Mesothelial cell of epicardium (in vitro differentiated cells): Measurements from ENCODE around the gene SLCO4A1. TPM values are rescaled to one million over a fixed set of nuclear protein-coding genes. Genes with fewer than 3 reads are reported as not detected.
"Not testable (repeated sequence)": the region's sequence is repeated elsewhere in the genome, so short reads cannot be mapped to it uniquely, and the experiment has no call there.

Experiments
- DNase-seq, 2 experiments: peaks; one replicate each; pipeline ENCODE4 v3.0.0; 2021; ENCODE audit warnings: low spot score in 2 of 2; ENCODE audit not compliant: unreplicated experiment in 2 of 2
- H3K27ac Mint-ChIP-seq: 2 replicates; pipeline ENCODE4 v1.8.0; 2021; ENCODE audit warnings: mixed read lengths
- H3K27me3 Mint-ChIP-seq: 2 replicates; pipeline ENCODE4 v1.8.0; 2021; ENCODE audit warnings: low read depth, mixed read lengths
- H3K36me3 Mint-ChIP-seq: 2 replicates; pipeline ENCODE4 v1.8.0; 2021; ENCODE audit warnings: mixed read lengths
- H3K4me1 Mint-ChIP-seq: 2 replicates; pipeline ENCODE4 v1.8.0; 2021; ENCODE audit warnings: mixed read lengths
- H3K4me3 Mint-ChIP-seq: 2 replicates; pipeline ENCODE4 v1.8.0; 2021; ENCODE audit warnings: mild to moderate bottlenecking, moderate library complexity, mixed read lengths
- H3K9me3 Mint-ChIP-seq: 2 replicates; pipeline ENCODE4 v1.8.0; 2021; ENCODE audit warnings: mixed read lengths
- total RNA-seq: library from RNA; stranded (reverse); gene quantifications from 3 replicates; pipeline ENCODE4 v1.2.1, GENCODE V29; 2021
- TF ChIP-seq, protein P1 (sequence below): fragments of 200-600 bp; sonication (generic); IDR thresholded peaks from one replicate; pipeline ENCODE4 v1.5.0; 2021; ENCODE audit warnings: antibody characterized with exemption; ENCODE audit not compliant: unreplicated experiment

The SLCO4A1 gene
- total RNA-seq, 1 donor from 2014 or later, result 3.7 TPM

DNA sequence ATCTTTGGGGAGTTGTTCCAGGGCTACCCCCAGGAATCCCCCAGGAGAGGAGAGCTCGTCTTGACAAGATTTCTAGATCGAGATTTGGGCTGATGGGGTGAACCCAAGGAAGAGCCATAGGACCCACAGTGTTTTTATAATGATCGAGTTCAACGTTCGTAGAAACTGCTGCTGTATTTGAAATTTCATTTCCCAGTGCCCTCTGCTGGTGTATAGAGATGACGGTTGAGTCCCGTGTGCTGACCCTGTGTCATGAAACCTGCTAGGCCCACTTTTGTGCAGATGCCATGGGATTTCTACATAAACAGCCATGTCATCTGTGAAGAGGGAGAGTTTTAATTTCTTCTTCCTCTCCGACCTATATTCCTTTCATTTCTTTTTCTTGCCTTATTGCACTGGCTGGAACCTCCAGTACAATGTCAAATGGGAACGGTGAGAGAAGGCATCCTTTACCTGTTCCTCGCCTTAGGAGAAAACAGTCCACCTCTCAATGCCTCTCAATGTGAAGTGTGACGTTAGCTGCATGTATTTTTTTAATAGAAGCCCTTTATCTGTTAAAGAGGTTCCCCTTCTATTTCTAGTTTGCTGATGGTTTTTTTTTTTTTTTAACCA is 37.8 kb downstream of the SLCO4A1 start:
- Mint-ChIP-seq H3K36me3 (peaks cover 4% of the 10 kb centered on the region), H3K27me3 (peaks cover 41% of the 10 kb centered on the region)

DNA sequence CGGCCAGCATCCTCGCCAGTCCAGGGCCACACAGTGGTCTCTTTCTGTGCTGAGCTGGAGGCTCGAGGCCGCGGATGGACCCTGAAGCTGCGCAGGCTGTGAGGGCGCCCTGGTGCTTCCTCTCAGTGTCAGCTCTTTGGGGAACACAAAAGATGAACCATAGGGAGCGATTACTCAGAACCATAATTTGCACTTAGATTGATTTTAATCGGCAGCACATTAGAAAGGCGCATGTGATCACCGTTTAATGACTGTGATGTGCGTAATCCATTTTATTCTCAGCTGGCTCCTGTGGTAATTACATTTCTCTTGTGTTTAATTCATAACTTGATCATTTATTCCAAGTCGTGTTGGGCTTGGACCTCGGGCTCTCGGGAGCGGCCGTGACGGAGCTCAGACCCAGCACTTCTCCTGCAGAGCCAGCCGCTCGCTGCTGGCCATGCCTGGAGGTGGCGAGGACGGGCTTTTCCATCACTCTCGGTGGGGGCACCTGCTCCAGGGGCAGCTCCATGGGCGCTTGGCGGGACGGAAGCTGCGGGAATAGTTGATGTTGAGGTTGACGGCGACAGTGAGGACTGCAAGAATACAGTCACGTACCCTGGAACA is 40.7 kb downstream of the SLCO4A1 start:
- Mint-ChIP-seq H3K9me3 (peaks cover 13% of the 10 kb centered on the region), H3K4me1 (peaks cover 19% of the 10 kb centered on the region), H3K4me3 (no peak overlapping the region), H3K36me3 (peaks cover 4% of the 10 kb centered on the region), H3K27me3 (peaks cover 30% of the 10 kb centered on the region), H3K27ac (no peak overlapping the region)
- no peak for DNase-seq
- TF ChIP-seq, protein P1, sequence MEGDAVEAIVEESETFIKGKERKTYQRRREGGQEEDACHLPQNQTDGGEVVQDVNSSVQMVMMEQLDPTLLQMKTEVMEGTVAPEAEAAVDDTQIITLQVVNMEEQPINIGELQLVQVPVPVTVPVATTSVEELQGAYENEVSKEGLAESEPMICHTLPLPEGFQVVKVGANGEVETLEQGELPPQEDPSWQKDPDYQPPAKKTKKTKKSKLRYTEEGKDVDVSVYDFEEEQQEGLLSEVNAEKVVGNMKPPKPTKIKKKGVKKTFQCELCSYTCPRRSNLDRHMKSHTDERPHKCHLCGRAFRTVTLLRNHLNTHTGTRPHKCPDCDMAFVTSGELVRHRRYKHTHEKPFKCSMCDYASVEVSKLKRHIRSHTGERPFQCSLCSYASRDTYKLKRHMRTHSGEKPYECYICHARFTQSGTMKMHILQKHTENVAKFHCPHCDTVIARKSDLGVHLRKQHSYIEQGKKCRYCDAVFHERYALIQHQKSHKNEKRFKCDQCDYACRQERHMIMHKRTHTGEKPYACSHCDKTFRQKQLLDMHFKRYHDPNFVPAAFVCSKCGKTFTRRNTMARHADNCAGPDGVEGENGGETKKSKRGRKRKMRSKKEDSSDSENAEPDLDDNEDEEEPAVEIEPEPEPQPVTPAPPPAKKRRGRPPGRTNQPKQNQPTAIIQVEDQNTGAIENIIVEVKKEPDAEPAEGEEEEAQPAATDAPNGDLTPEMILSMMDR, result no peak

More for the DNA sequence above, 37.8 kb downstream of the SLCO4A1 start:
- Mint-ChIP-seq H3K4me1 (peaks cover 6% of the 10 kb centered on the region), H3K9me3 (peaks cover 13% of the 10 kb centered on the region), H3K4me3 (no peak overlapping the region), H3K27ac (no peak overlapping the region)
- TF ChIP-seq, protein P1, result no peak
- DNase-seq, result no peak

DNA sequence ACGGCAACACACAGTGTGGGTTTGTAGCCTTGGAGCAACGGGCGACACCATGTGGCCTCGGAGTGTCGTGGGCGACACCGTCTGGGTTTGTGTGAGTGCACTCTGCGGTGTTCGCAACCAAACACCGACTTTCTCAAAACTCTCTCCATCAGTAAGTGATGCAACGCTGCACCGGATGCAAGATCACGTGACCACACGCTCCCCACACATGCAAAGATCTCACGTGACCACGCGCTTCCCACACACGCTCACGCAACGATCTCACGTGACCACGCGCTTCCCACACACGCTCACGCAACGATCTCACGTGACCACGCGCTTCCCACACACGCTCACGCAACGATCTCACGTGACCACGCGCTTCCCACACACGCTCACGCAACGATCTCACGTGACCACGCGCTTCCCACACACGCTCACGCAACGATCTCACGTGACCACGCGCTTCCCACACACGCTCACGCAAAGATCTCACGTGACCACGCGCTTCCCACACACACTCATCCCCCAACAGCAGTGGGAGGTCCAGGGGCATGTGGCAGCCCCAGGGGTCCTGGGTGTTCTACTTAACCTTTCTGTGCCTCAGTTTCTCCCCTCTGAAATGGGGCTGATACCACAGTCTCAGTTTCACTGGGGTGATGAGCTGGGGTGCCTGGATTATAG is 41.5 kb downstream of the SLCO4A1 start:
- not testable (repeated sequence) for H3K4me3 Mint-ChIP-seq, DNase-seq, H3K27ac Mint-ChIP-seq, H3K36me3 Mint-ChIP-seq
- Mint-ChIP-seq H3K9me3 (peaks cover 13% of the 10 kb centered on the region), H3K4me1 (peaks cover 19% of the 10 kb centered on the region), H3K27me3 (peaks cover 26% of the 10 kb centered on the region)

DNA sequence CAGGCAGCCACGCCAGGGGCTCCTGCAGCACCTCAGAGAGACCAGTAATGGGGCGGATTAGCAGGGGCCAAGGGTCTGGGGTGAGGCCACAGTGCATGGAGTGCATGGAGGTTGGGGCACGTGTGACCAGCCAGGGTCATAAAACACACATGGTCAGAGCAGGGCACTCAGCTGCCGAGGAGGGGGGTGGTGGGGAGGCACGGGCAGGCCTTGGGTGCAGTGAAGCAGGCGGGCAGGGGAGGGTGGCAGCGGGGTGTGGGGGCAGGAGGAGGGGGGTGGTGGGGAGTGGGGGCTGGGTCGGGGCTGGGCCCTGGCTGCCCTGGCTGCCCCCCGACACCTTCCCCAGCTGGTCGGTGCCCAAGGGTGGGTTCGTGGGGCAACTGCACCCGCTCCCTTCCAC is 42.7 kb downstream of the SLCO4A1 start:
- H3K36me3 Mint-ChIP-seq, result peaks cover 2% of the 10 kb centered on the region

DNA sequence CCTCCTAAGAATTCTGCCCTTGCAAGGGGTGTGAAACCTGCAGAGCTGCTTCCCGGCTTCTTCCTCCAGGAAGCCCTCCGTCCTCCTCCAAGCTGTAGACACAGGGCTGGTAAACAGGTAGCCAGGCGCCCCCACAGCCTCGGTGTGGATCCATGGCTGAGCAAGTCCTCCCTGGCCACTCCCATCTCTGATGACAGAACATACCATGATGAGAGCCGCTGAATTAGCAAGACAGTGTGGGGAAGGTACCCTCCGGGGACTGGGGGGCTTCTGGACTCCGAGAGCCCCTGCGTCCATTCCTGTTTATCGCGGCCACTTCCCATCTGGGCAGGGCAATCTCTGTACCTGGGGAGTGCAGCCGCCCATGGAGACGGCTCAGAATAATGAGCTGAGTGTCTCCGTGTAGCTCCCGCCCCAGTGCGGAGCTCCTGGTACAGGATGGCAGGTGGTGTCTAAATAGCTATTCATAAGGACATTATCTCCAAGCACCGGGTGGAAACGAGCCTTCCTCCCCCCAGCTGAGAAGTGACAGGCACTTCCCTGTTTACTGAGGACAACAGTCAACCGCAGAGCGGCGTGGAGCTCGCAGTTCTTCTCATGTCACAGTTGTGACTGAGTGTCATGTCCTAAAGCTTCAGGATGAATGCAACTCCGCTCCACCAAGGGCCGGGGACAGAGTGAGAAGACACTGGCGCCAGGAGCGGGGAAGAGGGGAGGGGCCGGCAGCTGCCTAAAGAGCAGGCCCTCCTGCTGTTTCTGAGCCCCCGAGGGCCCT is 43.7 kb downstream of the SLCO4A1 start:
- TF ChIP-seq, protein P1, result no peak
- H3K27me3 Mint-ChIP-seq, result peaks cover 23% of the 10 kb centered on the region
- DNase-seq, result no peak
- no peak overlapping the region for H3K27ac Mint-ChIP-seq
- H3K9me3 Mint-ChIP-seq, result no peaks in the 10 kb centered on the region
- peaks cover 25% of the 10 kb centered on the region for H3K4me1 Mint-ChIP-seq
- no peak overlapping the region for H3K4me3 Mint-ChIP-seq
- no peaks in the 10 kb centered on the region for H3K36me3 Mint-ChIP-seq

More for the DNA sequence above, 42.7 kb downstream of the SLCO4A1 start:
- Mint-ChIP-seq H3K27me3 (peaks cover 26% of the 10 kb centered on the region), H3K27ac (no peak overlapping the region), H3K4me1 (peaks cover 22% of the 10 kb centered on the region), H3K4me3 (no peak overlapping the region), H3K9me3 (peaks cover 9% of the 10 kb centered on the region)
- no peak for DNase-seq
- TF ChIP-seq, protein P1, result no peak
